PFSK-1 (cell line): ENCODE measurements around the gene LRRC8C.

ENCODE experiments used
- FOXP2 ChIP-seq: optimal IDR thresholded peaks from 2 replicates; pipeline ENCODE3; 2011; ENCODE audit warnings: borderline replicate concordance, control low read depth, inconsistent platforms; ENCODE audit not compliant: insufficient read depth; ENCODE audit errors: extremely low read length, extremely low read depth
- POLR2AphosphoS5 ChIP-seq: IDR thresholded peaks from 2 replicates; pipeline ENCODE4 v1.6.1; 2012; ENCODE audit warnings: low read depth, mild to moderate bottlenecking, control low read depth, low read length, moderate library complexity
- SIN3A ChIP-seq: IDR thresholded peaks from 2 replicates; pipeline ENCODE4 v1.6.1; 2012; ENCODE audit warnings: mild to moderate bottlenecking, low read length, moderate library complexity, borderline replicate concordance; ENCODE audit not compliant: insufficient read depth
- TAF1 ChIP-seq: IDR thresholded peaks from 2 replicates; pipeline ENCODE4 v1.6.1; 2012; ENCODE audit warnings: low read length, control low read depth, borderline replicate concordance; ENCODE audit not compliant: insufficient read depth
- TF ChIP-seq, protein P1 (sequence below), 2 experiments: IDR thresholded peaks; 2 replicates each; pipeline versions ENCODE4 v1.6.1 to v1.8.0; 2011 to 2012; ENCODE audit warnings: low read depth in 2 of 2, low read length in 2 of 2, control low read depth in 1 of 2, inconsistent platforms in 1 of 2, mild to moderate bottlenecking in 1 of 2, moderate library complexity in 1 of 2; ENCODE audit not compliant: insufficient read depth in 1 of 2

Gene LRRC8C

GRCh38 chr1:89635825-89636815 is 3.2 kb downstream of the LRRC8C start:
- TF ChIP-seq FOXP2, result no peak
- no peak for TF ChIP-seq POLR2AphosphoS5
- no peak for TF ChIP-seq SIN3A
- TF ChIP-seq TAF1, result no peak
- TF ChIP-seq, protein P1, sequence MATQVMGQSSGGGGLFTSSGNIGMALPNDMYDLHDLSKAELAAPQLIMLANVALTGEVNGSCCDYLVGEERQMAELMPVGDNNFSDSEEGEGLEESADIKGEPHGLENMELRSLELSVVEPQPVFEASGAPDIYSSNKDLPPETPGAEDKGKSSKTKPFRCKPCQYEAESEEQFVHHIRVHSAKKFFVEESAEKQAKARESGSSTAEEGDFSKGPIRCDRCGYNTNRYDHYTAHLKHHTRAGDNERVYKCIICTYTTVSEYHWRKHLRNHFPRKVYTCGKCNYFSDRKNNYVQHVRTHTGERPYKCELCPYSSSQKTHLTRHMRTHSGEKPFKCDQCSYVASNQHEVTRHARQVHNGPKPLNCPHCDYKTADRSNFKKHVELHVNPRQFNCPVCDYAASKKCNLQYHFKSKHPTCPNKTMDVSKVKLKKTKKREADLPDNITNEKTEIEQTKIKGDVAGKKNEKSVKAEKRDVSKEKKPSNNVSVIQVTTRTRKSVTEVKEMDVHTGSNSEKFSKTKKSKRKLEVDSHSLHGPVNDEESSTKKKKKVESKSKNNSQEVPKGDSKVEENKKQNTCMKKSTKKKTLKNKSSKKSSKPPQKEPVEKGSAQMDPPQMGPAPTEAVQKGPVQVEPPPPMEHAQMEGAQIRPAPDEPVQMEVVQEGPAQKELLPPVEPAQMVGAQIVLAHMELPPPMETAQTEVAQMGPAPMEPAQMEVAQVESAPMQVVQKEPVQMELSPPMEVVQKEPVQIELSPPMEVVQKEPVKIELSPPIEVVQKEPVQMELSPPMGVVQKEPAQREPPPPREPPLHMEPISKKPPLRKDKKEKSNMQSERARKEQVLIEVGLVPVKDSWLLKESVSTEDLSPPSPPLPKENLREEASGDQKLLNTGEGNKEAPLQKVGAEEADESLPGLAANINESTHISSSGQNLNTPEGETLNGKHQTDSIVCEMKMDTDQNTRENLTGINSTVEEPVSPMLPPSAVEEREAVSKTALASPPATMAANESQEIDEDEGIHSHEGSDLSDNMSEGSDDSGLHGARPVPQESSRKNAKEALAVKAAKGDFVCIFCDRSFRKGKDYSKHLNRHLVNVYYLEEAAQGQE (IDR thresholded peaks at IDR 0.05; ENCODE audit: insufficient read depth in 1 of 2, low read depth in 2 of 2, low read length in 2 of 2), result no peak

- TF ChIP-seq POLR2AphosphoS5, result no peak
- no peak for TF ChIP-seq TAF1
- no peak for TF ChIP-seq SIN3A
- TF ChIP-seq, protein P1 (IDR thresholded peaks at IDR 0.05; ENCODE audit: insufficient read depth in 1 of 2, low read depth in 2 of 2, low read length in 2 of 2), result no peak
- TF ChIP-seq FOXP2, result no peak
Measured at GRCh38 chr1:89637496-89637895, 4.6 kb downstream of the LRRC8C start.

- TF ChIP-seq FOXP2 (no peak), SIN3A (no peak), TAF1 (no peak), POLR2AphosphoS5 (no peak)
- TF ChIP-seq, protein P1 (IDR thresholded peaks at IDR 0.05; ENCODE audit: insufficient read depth in 1 of 2, low read depth in 2 of 2, low read length in 2 of 2), result no peak
Measured at GRCh38 chr1:89640440-89640839, 7.5 kb downstream of the LRRC8C start.

DNA sequence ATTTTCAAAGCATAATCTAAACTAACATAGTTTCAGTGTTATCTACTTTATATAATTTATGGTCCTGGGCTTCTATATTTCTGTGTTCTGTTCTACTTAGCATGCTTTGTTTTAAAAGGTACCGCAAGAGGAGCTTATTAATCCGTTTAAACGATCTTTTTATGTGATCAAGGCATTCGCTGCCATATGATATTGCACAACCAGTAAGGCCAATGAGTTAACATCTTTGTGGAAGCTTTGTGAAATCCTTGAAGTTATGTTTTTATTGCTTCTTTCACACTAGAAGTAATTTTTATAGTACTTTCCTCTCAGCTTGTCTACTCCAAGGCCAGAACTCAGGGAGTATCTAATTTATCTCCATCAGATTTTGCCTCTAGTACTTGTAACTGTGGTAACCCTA is 8.9 kb downstream of the LRRC8C start:
- TF ChIP-seq POLR2AphosphoS5, result no peak
- no peak for TF ChIP-seq TAF1
- TF ChIP-seq, protein P1 (IDR thresholded peaks at IDR 0.05; ENCODE audit: insufficient read depth in 1 of 2, low read depth in 2 of 2, low read length in 2 of 2), result no peak
- TF ChIP-seq FOXP2, result no peak
- no peak for TF ChIP-seq SIN3A
